ENCODE data around the gene APCDD1.

DNA sequence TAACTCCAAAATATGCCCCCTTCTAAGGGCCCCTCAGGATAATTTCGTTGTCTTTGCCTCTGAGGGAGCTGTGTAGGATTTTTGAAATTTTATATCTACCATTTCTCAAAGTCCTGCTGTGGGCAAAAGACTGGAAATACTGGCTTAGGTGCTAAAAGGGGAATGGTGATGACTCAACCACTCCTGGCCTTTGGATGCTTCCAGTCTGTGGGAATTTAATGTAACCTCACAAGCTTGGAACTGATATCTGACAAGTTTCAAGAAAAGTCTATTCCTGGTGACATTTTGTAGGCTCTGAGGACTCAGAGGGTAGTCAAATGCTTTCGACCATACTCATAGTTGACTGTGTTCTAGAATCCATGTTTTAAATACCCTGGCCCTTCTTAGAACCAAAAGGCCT lies 3.4 kb upstream of the APCDD1 start:
- TF ChIP-seq ZNF121 (CRISPR knock-in tag; IDR thresholded peaks at IDR 0.05), result no peak
- TF ChIP-seq JUN (CRISPR knock-in tag; IDR thresholded peaks at IDR 0.05), result no peak
- TF ChIP-seq KAT7 (CRISPR knock-in tag; IDR thresholded peaks at IDR 0.05; ENCODE audit: borderline replicate concordance), result no peak
- no peak for TF ChIP-seq TAF1 (CRISPR knock-in tag; IDR thresholded peaks at IDR 0.05)
- TF ChIP-seq ZFX (CRISPR knock-in tag; IDR thresholded peaks at IDR 0.05; ENCODE audit: low read depth), result no peak
- no peak for TF ChIP-seq PHF20 (CRISPR knock-in tag; IDR thresholded peaks at IDR 0.05)
- TF ChIP-seq ZNF430 (CRISPR knock-in tag; IDR thresholded peaks at IDR 0.05), result no peak
- no peak for TF ChIP-seq ISL2 (CRISPR knock-in tag; IDR thresholded peaks at IDR 0.05)
- no peak for TF ChIP-seq SMAD1 (CRISPR knock-in tag; IDR thresholded peaks at IDR 0.05; ENCODE audit: borderline replicate concordance, low read depth)
- no peak for TF ChIP-seq ZIK1 (CRISPR knock-in tag; IDR thresholded peaks at IDR 0.05; ENCODE audit: borderline replicate concordance, low read depth)
- no peak for TF ChIP-seq ZNF644 (CRISPR knock-in tag; IDR thresholded peaks at IDR 0.05; ENCODE audit: low read depth)
- no peak for TF ChIP-seq CREM (IDR thresholded peaks at IDR 0.05)
- no peak for TF ChIP-seq CREM (CRISPR knock-in tag; IDR thresholded peaks at IDR 0.05)
- no peak for TF ChIP-seq AGO1 (IDR thresholded peaks at IDR 0.05; ENCODE audit: low read depth, low read length, poor library complexity, severe bottlenecking)
- no peak for TF ChIP-seq HDAC2 (CRISPR knock-in tag; IDR thresholded peaks at IDR 0.05)

Data from HepG2 (cell line).